ENCODE measurements around the gene CDRT4.

Gene CDRT4

GRCh38 chr17:15388356-15389041, 78.9 kb downstream of the CDRT4 start:
- H3K4me3 ChIP-seq (ENCODE audit: low read depth, low read length), result no peak overlapping the region
- TF ChIP-seq CTCF (conservative IDR thresholded peaks at IDR 0.05; ENCODE audit: low read depth, low read length), result no peak
- no peak for DNase-seq (ENCODE audit: low read depth)

- TF ChIP-seq CTCF (conservative IDR thresholded peaks at IDR 0.05; ENCODE audit: low read depth, low read length), result no peak
- DNase-seq (ENCODE audit: low read depth), result no peak
- no peak overlapping the region for H3K4me3 ChIP-seq (ENCODE audit: low read depth, low read length)
Observed at GRCh38 chr17:15386083-15386482, 81.3 kb downstream of the CDRT4 start.
